Measurements from ENCODE around the gene PAK1IP1. TPM values are rescaled to one million over a fixed set of nuclear protein-coding genes. Genes with fewer than 3 reads are reported as not detected.
"Not testable (repeated sequence)": the region's sequence is repeated elsewhere in the genome, so short reads cannot be mapped to it uniquely, and the experiment has no call there.

Gene PAK1IP1
- total RNA-seq, 1 donor from 2014 or later: 16.4 TPM

GRCh38 chr6:10725716-10726115 is 30.9 kb downstream of the PAK1IP1 start:
- H3K4me3 Mint-ChIP-seq: peak overlapping the region; percentile 55
- H3K36me3 Mint-ChIP-seq: peaks cover 29% of the 10 kb centered on the region
- no peaks in the 10 kb centered on the region for H3K9me3 Mint-ChIP-seq
- TF ChIP-seq CTCF (conservative IDR thresholded peaks at IDR 0.05): no peak
- H3K4me1 Mint-ChIP-seq (ENCODE audit: unreplicated experiment): peaks cover 39% of the 10 kb centered on the region
- peak overlapping the region; percentile 20 for H3K27ac Mint-ChIP-seq
- DNase-seq (ENCODE audit: extremely low spot score, unreplicated experiment): no peak
- H3K27me3 Mint-ChIP-seq: no peaks in the 10 kb centered on the region

- no peak for DNase-seq (ENCODE audit: extremely low spot score, unreplicated experiment)
- no peak for TF ChIP-seq CTCF (conservative IDR thresholded peaks at IDR 0.05)
- H3K9me3 Mint-ChIP-seq: no peaks in the 10 kb centered on the region
- no peaks in the 10 kb centered on the region for H3K27me3 Mint-ChIP-seq
- H3K4me1 Mint-ChIP-seq (ENCODE audit: unreplicated experiment): peaks cover 15% of the 10 kb centered on the region
- peaks cover 45% of the 10 kb centered on the region for H3K36me3 Mint-ChIP-seq
- H3K27ac Mint-ChIP-seq: no peak overlapping the region
- H3K4me3 Mint-ChIP-seq: no peak overlapping the region
These were observed 35.5 kb downstream of the PAK1IP1 start for GRCh38 chr6:10730254-10730653.

GRCh38 chr6:10733151-10733715 is 38.5 kb downstream of the PAK1IP1 start:
- DNase-seq (ENCODE audit: extremely low spot score, unreplicated experiment): peak; percentile 20
- Mint-ChIP-seq H3K36me3 (peaks cover 31% of the 10 kb centered on the region), H3K4me1 (ENCODE audit: unreplicated experiment) (peaks cover 5% of the 10 kb centered on the region), H3K27me3 (no peaks in the 10 kb centered on the region), H3K27ac (no peak overlapping the region), H3K4me3 (no peak overlapping the region), H3K9me3 (no peaks in the 10 kb centered on the region)
- TF ChIP-seq CTCF (conservative IDR thresholded peaks at IDR 0.05): no peak

GRCh38 chr6:10733863-10734262 is 39.1 kb downstream of the PAK1IP1 start:
- Mint-ChIP-seq H3K9me3 (no peaks in the 10 kb centered on the region), H3K27me3 (no peaks in the 10 kb centered on the region), H3K36me3 (peaks cover 29% of the 10 kb centered on the region), H3K4me1 (ENCODE audit: unreplicated experiment) (peaks cover 5% of the 10 kb centered on the region), H3K27ac (no peak overlapping the region), H3K4me3 (no peak overlapping the region)
- TF ChIP-seq CTCF (conservative IDR thresholded peaks at IDR 0.05): no peak
- no peak for DNase-seq (ENCODE audit: extremely low spot score, unreplicated experiment)

GRCh38 chr6:10736731-10737130 is 42.0 kb downstream of the PAK1IP1 start:
- Mint-ChIP-seq H3K4me1 (ENCODE audit: unreplicated experiment) (peaks cover 5% of the 10 kb centered on the region), H3K27ac (no peak overlapping the region), H3K4me3 (no peak overlapping the region), H3K36me3 (peaks cover 23% of the 10 kb centered on the region), H3K9me3 (no peaks in the 10 kb centered on the region), H3K27me3 (no peaks in the 10 kb centered on the region)
- no peak for TF ChIP-seq CTCF (conservative IDR thresholded peaks at IDR 0.05)
- no peak for DNase-seq (ENCODE audit: extremely low spot score, unreplicated experiment)

- Mint-ChIP-seq H3K36me3 (peaks cover 7% of the 10 kb centered on the region), H3K27ac (no peak overlapping the region)
These were observed 45.3 kb downstream of the PAK1IP1 start for GRCh38 chr6:10740061-10740460.

GRCh38 chr6:10741643-10742042 is 46.9 kb downstream of the PAK1IP1 start:
- DNase-seq (ENCODE audit: extremely low spot score, unreplicated experiment); H3K27ac Mint-ChIP-seq; H3K27me3 Mint-ChIP-seq; H3K36me3 Mint-ChIP-seq; H3K4me1 Mint-ChIP-seq (ENCODE audit: unreplicated experiment); H3K9me3 Mint-ChIP-seq; H3K4me3 Mint-ChIP-seq: not testable (repeated sequence)

More at GRCh38 chr6:10740061-10740460, 45.3 kb downstream of the PAK1IP1 start:
- H3K9me3 Mint-ChIP-seq: no peaks in the 10 kb centered on the region
- TF ChIP-seq CTCF (conservative IDR thresholded peaks at IDR 0.05): no peak
- no peak overlapping the region for H3K4me3 Mint-ChIP-seq
- no peaks in the 10 kb centered on the region for H3K4me1 Mint-ChIP-seq (ENCODE audit: unreplicated experiment)
- DNase-seq (ENCODE audit: extremely low spot score, unreplicated experiment): no peak
- no peaks in the 10 kb centered on the region for H3K27me3 Mint-ChIP-seq

Data from type B pancreatic cell (in vitro differentiated cells).